ENCODE measurements around the gene SMIM44.

SMIM44 gene

DNA sequence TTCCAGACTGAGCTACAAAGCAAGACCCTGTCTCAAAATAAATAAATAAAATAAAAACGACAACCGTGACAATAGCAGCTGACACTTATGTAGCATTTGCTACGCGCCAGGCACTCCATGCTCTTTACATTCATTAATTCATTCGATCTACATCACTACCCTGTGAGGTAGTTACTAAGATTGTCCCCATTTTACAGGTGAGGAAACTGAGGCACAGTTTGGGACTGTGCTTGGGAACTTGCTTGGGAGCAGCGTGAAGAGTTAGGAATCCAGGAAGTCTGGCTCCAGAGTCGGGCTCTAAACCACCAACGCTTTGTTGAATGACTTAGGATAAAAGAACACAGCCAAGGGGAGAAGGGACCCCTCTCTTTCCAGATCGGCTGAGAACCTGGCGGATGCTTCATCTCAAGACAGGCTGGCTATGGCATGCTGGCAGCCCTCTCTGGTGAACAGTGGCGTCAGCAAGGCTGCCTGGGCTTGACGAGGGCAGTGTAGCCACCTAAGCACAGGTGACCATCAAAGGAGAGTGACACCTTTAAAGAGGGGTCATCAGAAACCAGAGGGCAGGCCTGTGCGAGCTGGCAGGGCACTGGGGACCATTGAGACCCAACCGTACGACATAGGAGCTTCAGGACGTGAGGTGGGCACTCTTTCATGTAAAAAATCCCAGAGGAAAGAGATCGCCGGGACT is 16.6 kb upstream of the SMIM44 start:
- no peak for DNase-seq

DNA sequence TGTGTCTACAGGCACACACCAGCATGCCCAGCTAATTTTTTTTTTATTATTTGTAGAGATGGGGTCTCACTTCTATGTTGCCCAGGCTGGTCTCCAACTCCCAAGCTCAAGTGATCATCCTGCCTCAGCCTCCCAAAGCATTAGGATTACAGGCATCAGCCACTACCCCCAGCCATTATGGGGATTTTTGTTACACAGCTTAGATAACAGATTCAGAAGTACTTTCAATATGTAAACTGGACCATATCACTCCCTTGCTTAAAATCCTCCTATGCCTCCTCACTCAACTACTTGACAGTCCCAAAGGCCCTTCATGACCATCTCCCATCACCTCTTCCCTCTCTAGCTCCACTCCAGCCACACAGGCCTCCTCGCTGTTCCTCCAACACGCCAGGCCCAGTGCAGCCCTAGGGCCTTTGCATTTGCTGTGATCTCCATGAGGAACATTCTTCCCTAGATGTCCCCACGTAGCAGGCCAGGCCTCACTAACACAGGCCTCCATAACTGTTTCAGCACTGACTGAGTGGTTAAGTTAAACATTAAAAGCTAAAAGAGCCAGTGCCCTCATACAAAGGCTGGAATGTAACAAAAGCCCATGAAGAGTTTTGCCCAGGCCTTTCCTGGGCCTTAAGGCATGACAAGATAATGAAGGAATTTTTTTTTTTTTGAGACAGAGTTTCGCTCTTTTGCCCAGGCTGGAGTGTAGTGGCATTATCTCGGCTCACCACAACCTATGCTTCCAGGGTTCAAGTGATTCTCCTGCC is 14.7 kb upstream of the SMIM44 start:
- no peak for DNase-seq

DNA sequence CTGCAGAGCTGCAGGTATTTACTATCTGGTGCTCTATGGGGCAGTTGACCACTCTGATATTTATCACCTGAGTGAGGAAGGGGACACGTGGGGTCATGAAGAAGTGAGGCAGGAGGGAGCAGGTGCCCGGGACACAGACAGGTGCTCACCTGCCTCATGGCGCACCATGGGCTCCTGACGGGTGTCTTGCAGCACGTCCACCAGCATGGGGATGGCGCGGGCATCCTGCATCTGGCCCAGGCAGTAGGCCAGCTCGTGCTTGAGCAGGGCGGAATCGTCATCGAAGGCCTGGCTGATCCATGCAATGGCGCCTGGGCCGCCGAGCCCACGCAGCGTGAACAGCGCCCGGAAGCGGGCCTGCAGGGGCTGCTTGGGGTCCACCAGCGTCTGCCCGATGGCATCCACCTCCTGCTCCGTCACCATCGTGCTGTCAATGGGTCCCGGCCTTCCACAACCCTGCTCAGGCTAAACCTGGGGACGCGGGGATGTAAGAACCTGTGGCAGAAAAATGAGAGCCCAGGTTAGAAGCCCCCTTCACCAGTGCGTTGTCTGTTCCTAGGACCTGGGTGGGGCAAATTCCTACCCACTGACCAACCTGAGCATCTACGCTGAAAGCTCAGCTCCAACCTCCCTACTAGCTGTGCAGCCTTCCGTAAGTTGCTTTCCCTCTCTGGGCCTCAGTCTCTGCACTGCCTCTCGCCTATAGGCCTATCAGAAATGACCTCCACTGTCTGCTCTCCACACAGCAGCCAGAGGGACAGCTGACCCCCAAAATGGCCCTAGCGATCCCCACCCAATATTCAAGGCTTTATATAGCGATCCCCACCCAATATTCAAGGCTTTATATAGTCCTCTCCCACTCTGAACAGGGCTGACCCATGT is 13.4 kb upstream of the SMIM44 start:
- no peak for DNase-seq

DNA sequence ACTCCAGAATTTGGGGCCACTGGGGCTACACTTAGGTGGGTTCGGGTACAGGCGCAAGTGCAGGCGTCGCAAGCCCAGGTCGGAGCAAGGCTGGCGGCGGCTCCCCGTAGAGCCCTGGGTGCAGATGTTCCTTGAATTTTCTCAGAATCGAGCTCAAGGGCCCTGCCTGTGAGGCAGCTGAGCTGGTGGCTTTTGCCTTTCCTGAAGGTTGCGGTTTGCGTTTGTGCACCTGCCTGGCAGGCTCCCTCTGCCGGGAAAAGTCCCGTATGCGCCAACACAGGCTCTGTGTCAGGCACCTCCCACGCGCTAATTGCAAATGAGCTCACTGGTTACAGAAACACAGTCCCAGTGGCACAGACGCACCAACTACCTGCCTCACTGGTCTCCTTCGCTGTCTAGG is 11.3 kb upstream of the SMIM44 start:
- DNase-seq: peak; percentile 49

DNA sequence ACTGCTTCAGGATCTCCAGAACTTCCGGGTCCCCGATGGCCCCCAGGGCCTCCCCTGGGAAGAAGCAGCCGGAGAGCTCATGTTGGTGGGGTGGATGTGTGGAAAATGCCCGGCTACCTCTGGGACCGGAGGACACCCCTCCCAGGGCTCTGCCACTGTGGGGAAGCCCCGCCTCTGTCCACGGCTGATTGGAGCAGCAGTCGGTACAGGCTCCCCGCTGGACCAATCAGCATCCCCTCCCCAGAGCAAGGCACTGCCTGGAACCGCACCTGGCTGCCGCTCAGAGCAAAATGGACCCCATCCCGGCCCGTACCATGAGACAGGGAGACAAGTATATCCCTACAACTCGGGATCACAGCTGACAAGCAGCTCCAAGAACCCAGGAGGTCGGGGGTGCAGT is 10.8 kb upstream of the SMIM44 start:
- DNase-seq: peak; percentile 25

DNA sequence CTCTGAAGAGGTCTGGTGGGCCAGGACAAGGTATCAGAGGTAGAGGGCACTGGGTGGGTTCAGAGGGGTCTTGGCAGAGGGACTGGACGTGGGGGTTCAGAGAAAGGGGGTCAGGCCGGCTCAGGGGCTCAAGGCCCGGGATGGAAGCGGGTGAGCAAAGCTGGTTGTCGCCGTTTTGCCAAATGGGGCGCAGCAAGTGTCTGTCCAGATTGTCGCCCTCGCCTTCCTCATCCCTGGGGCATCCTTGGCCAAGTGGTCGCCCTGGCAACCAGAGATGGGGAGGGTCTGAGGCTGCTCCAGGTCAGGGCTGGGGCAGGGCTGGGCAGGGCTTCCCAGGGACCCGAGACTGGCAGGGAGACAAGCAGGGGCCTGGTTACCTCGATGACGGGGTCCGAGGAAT is 10.4 kb upstream of the SMIM44 start:
- DNase-seq: no peak

DNA sequence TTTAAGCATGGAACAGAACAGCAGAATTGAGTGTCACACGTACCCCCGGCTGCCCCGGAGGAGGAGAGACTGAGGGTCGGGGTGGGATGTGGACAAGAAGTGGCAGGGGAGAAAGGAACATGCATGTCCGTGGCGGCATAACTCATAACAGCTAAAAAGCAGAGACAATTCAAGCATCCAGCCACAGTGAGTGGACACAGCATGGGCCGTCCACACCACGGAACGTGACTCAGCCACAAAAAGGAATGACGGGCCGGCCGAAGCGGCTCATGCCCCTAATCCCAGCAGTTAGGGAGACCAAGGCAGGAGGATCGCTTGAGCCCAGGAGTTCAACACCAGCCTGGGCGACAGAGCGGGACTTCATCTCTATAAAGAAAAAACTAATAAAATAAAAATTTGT is 9.7 kb upstream of the SMIM44 start:
- DNase-seq: no peak

DNA sequence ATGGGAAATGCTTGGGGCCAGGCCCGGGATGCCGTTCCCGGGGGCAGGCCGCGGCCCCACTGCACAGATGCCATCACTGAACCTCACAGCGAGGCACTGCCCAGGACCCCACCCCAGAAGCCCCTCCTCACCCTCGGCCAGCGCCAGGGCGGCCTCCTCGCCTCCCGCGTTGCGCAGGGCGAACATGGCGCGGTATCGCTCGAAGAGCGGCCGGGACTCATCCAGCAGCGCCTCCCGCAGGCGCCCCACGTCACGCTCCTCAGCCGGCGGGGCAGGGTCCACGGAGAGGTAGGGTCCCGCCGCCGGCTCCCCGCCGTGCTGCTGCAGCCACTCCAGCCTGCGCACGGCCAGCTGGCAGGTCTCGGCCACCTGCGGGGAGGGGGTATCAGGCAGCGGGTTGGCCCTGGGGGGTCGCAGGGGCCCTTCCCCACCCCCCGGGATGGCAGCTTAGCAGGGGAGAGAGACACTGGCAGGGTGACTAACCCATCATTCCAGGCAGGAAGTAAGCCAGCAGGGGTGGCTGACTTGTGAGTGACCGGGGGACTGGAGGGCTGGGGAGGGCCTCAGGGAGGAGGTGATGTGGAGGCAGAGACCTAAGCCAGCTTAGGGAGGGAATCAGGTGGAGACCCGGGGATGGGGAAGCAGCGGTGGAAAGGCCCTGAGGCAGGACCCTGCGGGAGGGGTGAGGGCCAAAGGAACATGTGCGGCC is 9.0 kb upstream of the SMIM44 start:
- DNase-seq: no peak

DNA sequence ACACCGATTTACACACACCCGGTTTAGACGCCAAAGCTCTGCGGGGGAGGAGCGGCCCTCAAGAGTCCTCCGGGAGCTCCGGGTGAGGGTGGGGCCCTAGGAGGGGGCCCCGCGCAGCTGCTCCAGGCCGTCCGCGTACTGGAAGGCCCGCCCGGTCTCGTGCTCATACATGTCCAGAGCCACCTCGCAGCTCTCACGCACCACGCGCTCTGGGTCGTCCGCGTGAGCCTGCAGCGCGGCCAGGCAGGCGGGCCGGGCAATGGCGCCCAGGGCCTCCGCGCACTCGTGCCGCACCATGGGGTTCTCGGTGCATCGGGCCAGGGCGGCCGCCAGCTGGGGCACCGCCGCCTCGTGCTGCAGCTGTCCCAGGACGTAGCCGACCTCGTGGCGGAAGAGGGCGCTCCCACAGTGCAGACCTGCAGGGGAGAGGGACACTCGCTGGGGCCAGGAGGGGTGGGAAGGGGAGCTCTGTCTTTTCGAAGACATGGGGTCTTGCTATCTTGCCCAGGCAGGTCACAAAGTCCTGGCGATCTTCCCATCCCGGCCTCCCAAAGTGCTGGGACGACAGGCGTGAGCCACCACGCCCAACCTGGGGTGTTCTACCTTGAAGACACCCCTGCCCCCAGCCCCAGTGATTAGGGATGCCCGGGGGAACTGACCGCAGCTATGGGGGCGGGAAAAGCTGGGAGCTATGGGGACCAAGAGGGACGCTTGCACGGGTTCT is 8.3 kb upstream of the SMIM44 start:
- no peak for DNase-seq

DNA sequence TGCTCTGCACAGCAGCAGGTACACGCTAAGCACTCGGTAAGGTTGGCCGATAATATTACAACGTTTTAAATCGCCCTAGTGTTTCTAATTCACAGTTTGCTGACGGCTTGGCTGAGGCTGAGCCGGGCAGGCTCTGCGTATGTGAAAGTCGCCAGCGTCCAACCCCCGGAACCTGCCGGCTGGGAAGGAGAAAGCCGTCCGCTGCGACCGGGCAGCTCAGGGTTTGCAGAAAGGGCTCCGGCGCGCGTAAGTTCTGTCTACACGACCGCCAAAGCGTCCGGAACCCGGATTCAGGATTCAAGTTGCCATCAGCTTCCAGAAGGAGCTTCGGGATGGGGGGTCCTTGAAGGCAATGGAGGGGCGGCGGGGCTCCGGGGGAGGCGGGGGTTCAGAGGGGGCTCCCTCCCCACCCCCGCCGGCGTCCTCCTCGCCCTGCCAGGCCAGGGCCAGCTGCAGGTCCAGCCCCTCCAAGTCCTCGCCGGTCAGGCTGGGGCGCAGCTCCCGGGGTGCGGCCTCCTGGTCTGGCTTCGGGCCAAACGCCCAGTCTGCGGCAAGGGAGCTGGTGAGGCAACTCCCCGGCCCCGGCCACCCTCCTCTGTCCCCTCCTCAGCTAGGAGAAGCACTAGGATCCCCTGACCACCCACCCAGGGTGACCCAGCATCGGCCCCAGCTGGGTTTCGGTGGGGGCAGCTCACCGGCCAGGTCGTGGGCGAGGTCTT is 575 bp downstream of the SMIM44 start:
- no peak for DNase-seq

DNA sequence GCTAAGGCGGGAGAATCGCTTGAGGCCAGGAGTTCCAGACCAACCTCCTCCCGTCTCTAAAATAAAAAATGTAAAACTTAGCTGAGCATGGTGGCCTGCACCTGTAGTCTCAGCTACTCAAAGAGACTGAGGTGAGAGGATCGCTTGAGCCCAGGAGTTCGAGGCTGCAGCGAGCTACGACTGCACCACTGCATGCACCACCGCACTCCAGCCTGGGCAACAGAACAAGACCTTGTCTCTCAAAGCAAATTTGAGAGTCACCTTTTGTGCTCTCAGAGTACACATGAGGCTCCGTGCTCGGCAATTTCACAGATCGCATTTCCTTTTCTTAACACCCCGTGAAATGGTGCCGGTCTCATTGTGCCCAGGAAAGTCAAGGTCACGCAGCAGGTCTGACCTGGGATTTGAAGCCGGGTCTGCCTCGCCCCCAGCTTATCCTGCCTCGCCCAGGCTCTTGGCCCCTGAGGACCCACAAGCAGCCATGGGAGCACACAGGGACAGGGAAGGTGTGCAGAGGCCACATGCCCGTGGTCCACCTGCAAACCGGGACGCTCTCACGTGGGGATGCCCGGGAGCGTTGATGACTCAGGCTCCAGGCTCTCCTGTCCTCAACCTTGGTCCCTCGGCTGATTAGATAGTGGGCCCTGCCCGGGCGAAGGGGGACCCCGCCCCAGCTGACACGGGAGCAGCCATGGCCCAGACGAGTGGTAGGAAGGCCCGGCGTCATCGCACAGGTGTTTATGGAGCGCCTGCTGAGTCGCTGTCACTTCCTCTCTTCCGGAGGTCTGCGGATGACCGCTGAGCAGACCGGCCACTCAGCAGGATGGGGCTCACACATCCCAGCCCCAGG is 1.8 kb downstream of the SMIM44 start:
- DNase-seq: no peak

DNA sequence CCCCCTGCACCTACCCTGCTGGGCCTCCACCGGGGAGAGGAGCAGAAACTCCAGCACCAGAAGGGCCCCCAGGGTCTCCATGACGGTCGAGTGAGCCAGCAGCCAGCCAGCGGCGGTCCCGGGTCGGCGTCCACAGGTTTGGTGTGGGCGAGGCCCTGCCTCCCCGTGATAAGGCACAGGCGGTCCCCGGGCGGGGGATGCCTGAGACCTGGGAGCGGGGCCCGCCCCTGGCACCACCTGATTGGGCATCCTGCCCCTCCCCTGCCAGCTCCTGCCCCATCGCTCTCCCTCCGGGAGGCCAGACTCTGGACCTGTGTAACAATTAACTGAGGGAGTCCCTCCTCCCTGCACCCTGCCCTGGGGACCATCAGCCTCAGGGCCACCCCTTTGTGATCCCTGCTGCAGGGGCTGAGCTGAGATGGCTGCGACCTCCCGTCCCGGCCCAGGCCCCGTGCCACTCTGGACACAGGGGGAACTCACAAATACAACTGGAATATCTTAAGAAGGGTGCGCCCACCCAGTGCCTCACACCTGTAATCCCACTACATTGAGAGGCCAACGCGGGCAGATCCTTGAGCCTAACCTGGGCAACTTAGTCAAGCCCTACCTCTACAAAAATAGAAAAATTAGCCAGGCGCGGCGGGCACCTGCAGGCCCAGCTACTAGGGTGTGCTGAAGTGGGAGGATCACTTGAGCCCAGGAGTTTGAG is 2.7 kb downstream of the SMIM44 start, which contains the start of gene SMIM24:
SMIM24 (minus strand) TSS at position 143 of the 709 bp plus-strand sequence; CDS start at position 81, 62 bp downstream.
- no peak for DNase-seq

DNA sequence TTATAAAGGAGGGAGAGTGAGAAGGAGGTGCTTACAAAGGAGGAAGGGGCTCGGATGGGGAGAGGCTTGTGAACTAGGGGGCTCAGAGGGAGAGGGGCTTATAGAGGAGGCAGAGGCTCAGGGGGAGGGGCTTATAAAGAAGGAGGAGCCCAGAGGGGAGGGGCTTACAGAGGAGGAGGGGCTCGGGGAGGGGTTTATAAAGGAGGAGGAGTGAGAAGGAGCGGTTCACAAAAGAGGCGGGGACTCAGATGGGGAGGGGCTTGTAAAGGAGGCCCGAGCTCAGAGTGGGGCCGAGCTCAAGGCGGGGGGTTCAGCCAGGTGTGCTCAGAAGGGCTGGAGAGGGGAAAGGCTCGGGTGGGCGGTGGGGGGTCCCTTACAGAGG is 3.4 kb downstream of the SMIM44 start:
- DNase-seq: no peak

DNA sequence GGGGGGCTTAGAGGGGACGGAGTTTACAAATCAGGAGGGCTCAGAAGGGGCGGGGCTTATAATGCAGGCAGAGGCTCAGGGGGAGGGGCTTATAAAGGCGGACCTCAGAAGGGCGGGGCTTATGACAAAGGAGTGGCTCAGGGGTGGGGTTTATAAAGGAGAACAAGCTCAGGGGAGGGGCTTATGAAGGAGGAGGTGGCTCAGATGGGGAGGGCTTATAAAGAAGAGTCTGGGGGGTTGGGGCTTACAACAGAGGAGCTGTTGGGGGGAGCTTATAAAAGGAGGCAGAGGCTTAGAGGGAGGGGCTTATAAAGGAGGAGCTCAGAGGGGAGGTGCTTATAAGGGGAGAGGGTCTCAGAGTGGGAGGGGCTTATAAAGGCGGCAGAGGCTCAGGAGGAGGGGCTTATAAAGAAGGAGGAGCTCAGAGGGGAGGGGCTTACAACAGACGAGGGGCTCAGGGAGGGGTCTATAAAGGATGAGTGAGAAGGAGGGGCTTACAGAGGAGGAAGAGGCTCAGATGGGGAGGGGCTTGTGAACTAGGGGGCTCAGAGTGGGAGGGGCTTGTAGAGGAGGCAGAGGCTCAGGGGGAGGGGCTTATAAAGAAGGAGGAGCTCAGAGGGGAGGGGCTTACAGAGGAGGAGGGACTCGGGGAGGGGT is 3.9 kb downstream of the SMIM44 start:
- DNase-seq: no peak

DNA sequence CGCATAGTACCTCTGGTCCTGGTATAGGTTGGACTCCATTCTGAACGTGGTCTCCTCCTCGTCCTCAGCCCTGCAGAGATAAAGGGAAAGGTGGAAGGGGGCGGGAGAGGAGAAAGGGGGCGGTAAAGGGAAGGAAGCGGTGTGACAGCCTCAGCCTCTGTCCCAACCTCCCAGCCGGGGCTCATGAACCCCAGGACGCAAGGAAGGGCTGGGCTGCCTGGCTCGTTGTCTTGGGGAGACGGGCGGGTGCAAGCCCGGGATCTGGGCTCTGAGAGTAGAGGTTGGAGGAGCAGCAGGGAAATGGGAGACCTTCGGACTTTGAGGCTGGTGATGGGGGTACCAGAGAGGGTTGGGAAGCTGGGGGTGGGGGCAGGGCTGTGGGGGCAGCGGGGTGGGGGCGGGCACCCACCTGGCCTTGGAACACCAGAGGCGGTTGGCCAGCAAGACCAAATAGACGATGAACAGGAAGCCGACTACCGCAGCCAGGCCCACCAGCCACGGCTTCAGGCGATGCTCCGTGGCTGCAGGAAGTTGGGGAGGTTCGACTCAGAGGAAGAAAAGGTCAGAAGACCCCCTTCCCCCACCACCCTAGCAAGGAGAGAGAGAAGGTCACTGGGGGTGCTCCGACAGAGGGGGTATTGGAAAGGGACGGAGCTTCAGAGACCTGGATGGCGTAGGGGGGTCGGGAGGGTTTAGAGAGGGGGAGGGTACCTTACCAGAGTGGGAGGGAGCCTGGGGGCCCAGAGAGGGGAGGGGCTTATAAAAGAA is 4.6 kb downstream of the SMIM44 start:
- no peak for DNase-seq

DNA sequence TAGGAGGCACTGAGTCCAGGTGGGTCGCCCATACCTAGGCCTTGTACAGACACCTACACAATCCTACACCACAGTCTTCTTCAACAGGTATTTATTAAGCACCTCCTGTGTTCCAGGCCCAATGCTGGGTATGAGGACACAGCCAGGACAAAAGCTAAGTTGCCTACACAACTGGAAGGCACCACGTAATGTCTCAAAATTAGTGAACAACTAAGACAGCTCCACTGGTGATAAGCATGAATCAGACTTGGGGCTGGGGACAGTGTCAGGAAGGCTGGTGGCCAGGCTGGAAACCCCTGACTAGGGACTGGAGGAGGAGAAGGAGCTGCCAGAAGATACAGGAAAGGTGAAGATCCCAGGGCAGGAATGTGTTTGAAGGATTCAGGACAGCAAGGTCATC is 5.3 kb downstream of the SMIM44 start:
- no peak for DNase-seq

DNA sequence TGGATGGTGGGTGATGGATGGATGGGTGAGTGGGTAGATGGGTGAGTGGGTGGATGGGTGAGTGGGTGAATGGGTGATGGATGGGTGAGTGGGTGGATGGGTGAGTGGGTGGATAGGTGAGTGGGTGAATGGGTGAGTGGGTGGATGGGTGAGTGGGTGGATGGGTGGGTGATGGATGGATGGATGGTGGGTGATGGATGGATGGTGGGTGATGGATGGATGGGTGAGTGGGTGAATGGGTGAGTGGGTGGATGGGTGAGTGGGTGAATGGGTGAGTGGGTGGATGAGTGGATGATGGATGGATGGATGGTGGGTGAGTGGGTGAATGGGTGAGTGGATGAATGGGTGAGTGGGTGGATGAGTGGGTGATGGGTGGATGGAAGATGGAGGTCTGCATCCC is 5.7 kb downstream of the SMIM44 start:
- no peak for DNase-seq

DNA sequence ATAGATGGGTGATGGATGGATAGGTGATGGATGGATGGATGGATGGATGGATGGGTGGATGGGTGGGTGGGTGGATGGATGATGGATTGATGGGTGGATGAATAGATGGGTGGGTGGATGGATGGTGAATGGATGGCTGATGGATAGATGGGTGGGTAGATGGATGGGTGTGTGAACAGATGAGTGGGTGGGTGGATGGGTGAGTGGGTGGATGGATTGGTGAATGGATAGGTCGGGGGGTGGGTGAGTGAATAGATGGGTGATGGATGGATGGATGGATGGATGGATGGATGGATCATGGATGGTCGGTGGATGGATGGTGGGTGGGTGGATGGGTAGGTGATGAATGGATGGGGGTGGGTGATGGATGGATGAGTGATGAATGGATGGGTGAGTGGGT is 6.4 kb downstream of the SMIM44 start:
- DNase-seq: no peak

DNA sequence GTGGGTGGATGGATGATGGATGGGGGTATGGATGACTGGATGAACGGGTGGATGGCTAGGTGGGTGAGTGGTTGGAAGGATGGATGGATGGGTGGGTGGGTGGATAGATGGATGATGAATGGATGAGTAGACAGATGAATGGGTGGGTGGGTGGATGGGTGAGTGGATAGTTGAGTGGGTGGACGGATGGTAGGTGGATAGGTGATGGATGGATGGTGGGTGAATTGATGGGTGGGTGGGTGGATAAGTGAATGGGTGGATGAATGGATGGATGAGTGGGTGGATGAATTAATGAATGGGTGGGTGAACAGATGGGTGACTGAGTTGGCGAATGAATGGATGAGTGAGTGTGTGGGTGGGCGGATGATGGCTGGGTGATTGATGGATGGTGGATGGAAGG is 7.8 kb downstream of the SMIM44 start:
- no peak for DNase-seq

All from stimulated activated CD4-positive, alpha-beta T cell treated with anti-CD3 and anti-CD28 coated beads, Interleukin-12 subunit alpha, Interleukin-12 subunit beta, amount 100 ng/mL, for 4 hours (primary cell).